GM12892 (cell line): ENCODE data around the gene CELA3A.

ENCODE experiments used
- DNase-seq: peaks from one replicate; pipeline ENCODE4 v3.0.0; 2011; ENCODE audit not compliant: insufficient read length
- FAIRE-seq: peaks from 2 replicates; lab custom pipeline; 2011; peaks lifted over from hg19 to GRCh38; lab: Jason Lieb, UNC
- POLR2A ChIP-seq: IDR thresholded peaks from 2 replicates; pipeline ENCODE4 v1.6.1; 2011; ENCODE audit warnings: low read depth, low read length, control low read depth
- POLR2AphosphoS5 ChIP-seq: IDR thresholded peaks from 2 replicates; pipeline ENCODE4 v1.6.1; 2011; ENCODE audit warnings: low read depth, low read length, control low read depth
- TAF1 ChIP-seq: IDR thresholded peaks from 2 replicates; pipeline ENCODE4 v1.6.1; 2011; ENCODE audit warnings: low read depth, mild to moderate bottlenecking, control low read depth, low read length, borderline replicate concordance

CELA3A gene

GRCh38 chr1:22056936-22057335 lies 55.5 kb downstream of the CELA3A start:
- no peak for FAIRE-seq
- no peak for DNase-seq
- TF ChIP-seq POLR2A, result 0 out of 2 replicates have a peak, but pooled peaks have one; percentile 24
- no peak for TF ChIP-seq POLR2AphosphoS5

GRCh38 chr1:22057861-22058260 lies 56.4 kb downstream of the CELA3A start:
- FAIRE-seq (no peak), DNase-seq (no peak)
- TF ChIP-seq POLR2AphosphoS5 (no peak), TAF1 (no peak), POLR2A (no peak)
